ENCODE results near the gene CEP20. TPM values are rescaled to one million over a fixed set of nuclear protein-coding genes. Genes with fewer than 3 reads are reported as not detected.

CEP20 gene
- total and polyA plus RNA-seq, 4 donors, result 21.3 to 26.8 (median 24.7) TPM

DNA sequence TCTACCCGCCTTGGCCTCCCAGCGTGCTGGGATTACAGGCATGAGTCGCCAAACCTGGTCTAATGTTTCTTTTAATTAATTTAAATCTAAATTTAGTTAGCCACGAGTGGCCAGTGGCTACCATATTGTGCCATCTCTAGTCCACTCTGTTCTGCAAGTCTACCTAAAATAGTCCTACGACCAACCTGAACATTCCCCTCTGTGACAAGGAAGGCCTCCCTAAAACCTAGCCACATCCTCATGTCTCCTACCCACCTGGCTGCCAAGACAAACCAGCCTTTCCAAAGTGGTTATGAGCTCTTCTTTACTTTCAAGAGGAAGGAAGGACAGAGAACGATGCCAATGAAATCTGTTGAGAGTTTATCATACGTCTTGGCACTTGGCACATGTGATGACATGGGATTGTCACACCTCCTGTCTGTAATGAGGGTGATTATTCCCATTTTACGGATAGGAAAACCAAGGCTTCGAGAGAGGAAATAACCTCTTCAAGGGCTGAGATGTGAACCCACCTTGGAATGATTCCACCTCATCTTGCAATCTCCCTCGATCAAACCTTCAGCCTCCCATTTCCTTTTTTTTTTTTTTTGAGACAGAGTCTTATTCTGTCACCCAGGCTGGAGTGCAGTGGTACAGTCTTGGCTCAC is 51.3 kb downstream of the CEP20 start:
- peak overlapping the region; percentile 84 to 88 for H3K27ac ChIP-seq (ENCODE audit: low read depth in 1 of 2, low read length in 2 of 2)
- intact Hi-C loops (cut with DNase I), result no loop called here
- peaks cover 0 to 3% of the 10 kb centered on the region in 2 donors for H3K4me1 ChIP-seq (ENCODE audit: control insufficient read depth in 1 of 2, insufficient read depth in 2 of 2, low read length in 2 of 2)
- no peak overlapping the region for H3K4me3 ChIP-seq (ENCODE audit: low read length in 2 of 2)
- no peaks in the 10 kb centered on the region for H3K9me3 ChIP-seq (ENCODE audit: control insufficient read depth, low read length)
- H3K27me3 ChIP-seq (ENCODE audit: control insufficient read depth in 1 of 2, insufficient read depth in 2 of 2, low read length in 1 of 2), result no peaks in the 10 kb centered on the region
- no peak for ATAC-seq (ENCODE audit: low FRiP score)
- peaks cover 0 to 19% of the 10 kb centered on the region in 2 donors for H3K36me3 ChIP-seq (ENCODE audit: control insufficient read depth in 1 of 2, insufficient read depth in 2 of 2, low read length in 1 of 2)
- DNase-seq, result no peak
- 44 to 46% methylated on average over 10 of the region's 10 CpGs for WGBS, 2 donors

DNA sequence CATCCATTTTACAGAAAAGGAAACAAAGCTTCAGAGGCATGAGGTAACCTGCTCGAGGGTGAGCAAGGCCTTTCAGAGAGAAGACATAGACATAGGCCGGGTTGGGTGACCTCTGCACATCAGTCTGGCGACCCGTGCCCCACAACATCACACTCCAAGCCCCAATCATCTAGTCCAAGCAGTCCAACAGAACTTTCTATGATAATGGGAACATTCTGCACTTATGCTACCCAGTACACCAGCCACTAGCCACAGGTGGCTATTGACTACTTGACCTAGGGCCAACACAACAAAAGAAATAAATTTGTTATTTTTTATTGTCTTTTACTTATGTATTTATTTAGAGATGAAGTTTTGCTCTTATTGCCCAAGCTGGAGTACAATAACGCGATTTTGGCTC is 52.3 kb downstream of the CEP20 start:
- Histone ChIP-seq H3K9me3 (ENCODE audit: control insufficient read depth, low read length) (no peaks in the 10 kb centered on the region), H3K4me3 (ENCODE audit: low read length in 2 of 2) (no peak overlapping the region), H3K36me3 (ENCODE audit: control insufficient read depth in 1 of 2, insufficient read depth in 2 of 2, low read length in 1 of 2) (peaks cover 0 to 20% of the 10 kb centered on the region in 2 donors), H3K4me1 (ENCODE audit: control insufficient read depth in 1 of 2, insufficient read depth in 2 of 2, low read length in 2 of 2) (peaks cover 0 to 3% of the 10 kb centered on the region in 2 donors), H3K27me3 (ENCODE audit: control insufficient read depth in 1 of 2, insufficient read depth in 2 of 2, low read length in 1 of 2) (no peaks in the 10 kb centered on the region), H3K27ac (ENCODE audit: low read depth in 1 of 2, low read length in 2 of 2) (peak overlapping the region; percentile 43 to 82)
- intact Hi-C loops (cut with DNase I), result no loop called here
- DNase-seq, result no peak
- no peak for ATAC-seq (ENCODE audit: low FRiP score)
- 38 to 39% methylated on average over 6 of the region's 6 CpGs for WGBS, 2 donors

DNA sequence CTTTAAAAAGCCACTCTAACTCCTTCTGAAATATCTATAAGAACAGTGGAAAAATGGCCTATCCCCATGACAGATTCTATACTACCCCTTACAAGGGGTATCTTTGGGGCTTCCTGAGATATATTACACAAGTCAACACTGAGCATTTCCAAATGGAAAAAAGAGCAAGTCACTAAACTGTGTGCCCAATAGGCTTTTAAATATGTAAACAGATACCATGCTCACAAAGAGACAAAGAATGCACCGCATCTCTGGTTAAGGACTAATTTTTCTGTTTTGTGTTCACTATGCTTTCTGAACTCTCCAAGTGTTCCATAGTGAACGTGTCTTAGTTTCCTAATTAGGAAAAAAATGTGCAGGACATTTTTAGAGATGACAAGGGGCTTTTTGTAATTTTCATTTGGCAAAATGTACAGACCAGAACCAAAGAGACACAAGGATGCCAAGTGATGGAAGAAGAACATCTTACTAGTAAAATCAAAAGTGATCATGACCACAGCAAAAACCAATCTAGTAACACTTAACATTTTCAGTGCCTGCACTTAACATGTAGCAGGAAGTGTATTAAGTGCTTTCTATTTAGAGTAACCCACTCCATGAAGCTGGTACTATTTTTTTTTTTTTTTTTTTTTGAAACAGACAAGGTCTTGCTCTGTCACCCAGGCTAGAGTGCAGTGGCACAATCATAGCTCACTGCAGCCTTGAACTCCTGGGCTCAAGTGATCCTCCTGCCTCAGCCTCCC is 53.1 kb downstream of the CEP20 start:
- peak overlapping the region in 1 of 2 donors; percentile 44 for H3K27ac ChIP-seq (ENCODE audit: low read depth in 1 of 2, low read length in 2 of 2)
- no peak overlapping the region for H3K4me3 ChIP-seq (ENCODE audit: low read length in 2 of 2)
- WGBS, 2 donors, result 4 to 5% methylated on average over 2 of the region's 2 CpGs
- DNase-seq (no peak), ATAC-seq (ENCODE audit: low FRiP score) (no peak)
- peaks cover 0 to 21% of the 10 kb centered on the region in 2 donors for H3K36me3 ChIP-seq (ENCODE audit: control insufficient read depth in 1 of 2, insufficient read depth in 2 of 2, low read length in 1 of 2)
- H3K27me3 ChIP-seq (ENCODE audit: control insufficient read depth in 1 of 2, insufficient read depth in 2 of 2, low read length in 1 of 2), result no peaks in the 10 kb centered on the region
- H3K9me3 ChIP-seq (ENCODE audit: control insufficient read depth, low read length), result no peaks in the 10 kb centered on the region
- intact Hi-C loops (cut with DNase I), result no loop called here
- H3K4me1 ChIP-seq (ENCODE audit: control insufficient read depth in 1 of 2, insufficient read depth in 2 of 2, low read length in 2 of 2), result peaks cover 0 to 2% of the 10 kb centered on the region in 2 donors

DNA sequence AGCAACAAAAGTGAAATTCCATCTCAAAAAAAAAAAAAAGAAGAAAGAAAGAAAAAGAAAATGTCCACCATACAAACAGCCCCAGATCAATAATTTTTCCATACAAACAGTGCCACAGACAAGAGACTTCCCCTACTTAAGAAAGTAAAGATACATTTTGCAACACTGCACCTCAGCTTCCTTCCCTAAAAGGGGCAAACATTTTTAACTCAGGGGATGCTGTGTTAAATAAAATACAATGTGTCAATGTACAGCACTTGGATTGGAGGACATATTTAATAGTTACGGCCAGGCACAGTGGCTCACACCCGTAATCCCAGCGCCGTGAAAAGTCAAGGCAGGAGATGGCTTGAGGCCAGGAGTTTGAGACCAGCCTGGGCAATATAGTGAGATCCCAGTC is 53.9 kb downstream of the CEP20 start:
- ATAC-seq (ENCODE audit: low FRiP score) (no peak), DNase-seq (no peak)
- 15% methylated on average over 4 of the region's 4 CpGs for WGBS, 2 donors

DNA sequence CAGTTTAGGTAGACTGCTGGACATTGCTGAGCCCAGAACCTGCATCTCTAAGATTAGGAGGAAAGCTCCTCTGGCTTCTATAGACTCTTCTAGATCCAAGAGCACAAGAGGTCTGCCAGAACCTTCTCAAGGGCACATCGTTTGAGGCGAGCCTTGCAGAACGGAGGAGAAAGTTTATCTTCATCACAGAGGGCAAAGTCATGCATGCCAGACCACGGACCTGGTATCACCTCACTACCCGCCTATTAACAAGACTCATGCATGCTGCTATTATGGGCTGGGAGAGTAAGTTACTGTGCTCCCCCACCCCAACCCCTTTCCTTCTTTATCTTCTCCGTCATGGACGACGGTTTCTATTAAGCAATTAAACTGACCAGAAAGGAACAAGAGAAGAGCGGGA is 54.9 kb downstream of the CEP20 start:
- no peaks in the 10 kb centered on the region for H3K27me3 ChIP-seq (ENCODE audit: control insufficient read depth in 1 of 2, insufficient read depth in 2 of 2, low read length in 1 of 2)
- no peaks in the 10 kb centered on the region for H3K9me3 ChIP-seq (ENCODE audit: control insufficient read depth, low read length)
- peak overlapping the region; percentile 89 to 93 for H3K27ac ChIP-seq (ENCODE audit: low read depth in 1 of 2, low read length in 2 of 2)
- H3K4me3 ChIP-seq (ENCODE audit: low read length in 2 of 2), result no peak overlapping the region
- ATAC-seq (ENCODE audit: low FRiP score), result no peak
- WGBS, 2 donors, result 9 to 12% methylated on average over 9 of the region's 9 CpGs
- intact Hi-C loops (cut with DNase I), result no loop called here
- H3K36me3 ChIP-seq (ENCODE audit: control insufficient read depth in 1 of 2, insufficient read depth in 2 of 2, low read length in 1 of 2), result peaks cover 0 to 21% of the 10 kb centered on the region in 2 donors
- no peak for DNase-seq
- H3K4me1 ChIP-seq (ENCODE audit: control insufficient read depth in 1 of 2, insufficient read depth in 2 of 2, low read length in 2 of 2), result peaks cover 0 to 3% of the 10 kb centered on the region in 2 donors

More for the DNA sequence above, 53.9 kb downstream of the CEP20 start:
- Histone ChIP-seq H3K27me3 (ENCODE audit: control insufficient read depth in 1 of 2, insufficient read depth in 2 of 2, low read length in 1 of 2) (no peaks in the 10 kb centered on the region), H3K36me3 (ENCODE audit: control insufficient read depth in 1 of 2, insufficient read depth in 2 of 2, low read length in 1 of 2) (peaks cover 0 to 21% of the 10 kb centered on the region in 2 donors), H3K4me1 (ENCODE audit: control insufficient read depth in 1 of 2, insufficient read depth in 2 of 2, low read length in 2 of 2) (peaks cover 0 to 3% of the 10 kb centered on the region in 2 donors), H3K4me3 (ENCODE audit: low read length in 2 of 2) (no peak overlapping the region), H3K27ac (ENCODE audit: low read depth in 1 of 2, low read length in 2 of 2) (peak overlapping the region; percentile 44 to 72), H3K9me3 (ENCODE audit: control insufficient read depth, low read length) (no peaks in the 10 kb centered on the region)
- intact Hi-C loops (cut with DNase I), result no loop called here

DNA sequence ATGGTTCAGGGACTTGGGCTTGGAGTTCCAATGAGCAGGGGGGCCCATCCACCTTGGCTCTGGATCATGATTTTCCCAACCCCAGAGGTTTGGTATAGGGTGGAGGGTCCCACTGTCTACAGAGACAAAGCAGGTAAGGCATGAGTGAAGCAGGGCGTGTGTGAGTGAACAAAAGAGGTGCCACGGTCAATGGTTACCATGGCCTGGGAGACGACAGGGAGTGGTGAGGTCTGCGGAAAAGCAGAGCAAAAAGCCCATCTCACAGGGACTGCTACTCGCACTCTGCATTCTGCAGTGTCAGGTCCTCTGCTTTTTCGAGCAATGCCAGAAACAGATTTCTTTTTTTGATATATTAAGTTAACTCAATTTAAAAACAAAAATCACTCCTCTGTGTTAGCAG is 56.2 kb downstream of the CEP20 start:
- H3K4me3 ChIP-seq (ENCODE audit: low read length in 2 of 2), result no peak overlapping the region
- WGBS, 2 donors, result 51 to 58% methylated on average over 6 of the region's 6 CpGs
- H3K36me3 ChIP-seq (ENCODE audit: control insufficient read depth in 1 of 2, insufficient read depth in 2 of 2, low read length in 1 of 2), result peaks cover 0 to 14% of the 10 kb centered on the region in 2 donors
- H3K27me3 ChIP-seq (ENCODE audit: control insufficient read depth in 1 of 2, insufficient read depth in 2 of 2, low read length in 1 of 2), result no peaks in the 10 kb centered on the region
- no peak for DNase-seq
- H3K9me3 ChIP-seq (ENCODE audit: control insufficient read depth, low read length), result no peaks in the 10 kb centered on the region
- H3K27ac ChIP-seq (ENCODE audit: low read depth in 1 of 2, low read length in 2 of 2), result peak overlapping the region; percentile 77 to 89
- ATAC-seq (ENCODE audit: low FRiP score), result no peak
- intact Hi-C loops (cut with DNase I), result no loop called here
- peaks cover 0 to 6% of the 10 kb centered on the region in 2 donors for H3K4me1 ChIP-seq (ENCODE audit: control insufficient read depth in 1 of 2, insufficient read depth in 2 of 2, low read length in 2 of 2)

DNA sequence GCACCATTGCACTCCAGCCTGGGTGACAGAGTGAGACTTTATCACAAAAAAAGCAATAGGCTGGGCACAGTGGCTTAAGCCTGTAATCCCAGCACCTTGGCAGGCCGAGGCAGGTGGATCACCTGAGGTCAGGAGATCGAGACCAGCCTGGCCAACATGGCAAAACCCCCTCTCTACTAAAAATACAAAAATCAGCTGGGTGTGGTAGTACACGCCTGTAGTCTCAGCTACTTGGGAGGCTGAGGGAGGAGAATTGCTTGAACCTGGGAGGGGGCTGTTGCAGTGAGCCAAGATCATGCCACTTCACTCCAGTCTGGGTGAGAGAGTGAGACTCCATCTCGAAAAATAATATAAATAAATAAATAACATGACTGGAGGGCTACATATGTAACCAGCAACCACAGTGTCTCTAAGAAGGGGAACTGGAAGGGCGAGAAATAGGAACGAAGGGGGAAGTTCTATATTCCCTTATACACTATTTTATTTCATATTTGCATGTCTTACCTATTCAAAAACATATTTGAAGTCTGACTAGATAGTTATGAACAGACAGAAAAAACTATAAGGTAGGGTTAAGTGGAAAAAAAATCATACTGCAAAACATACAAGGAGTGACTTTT is 57.5 kb downstream of the CEP20 start:
- intact Hi-C loops (cut with DNase I), result no loop called here
- 33 to 37% methylated on average over 6 of the region's 6 CpGs for WGBS, 2 donors
- H3K36me3 ChIP-seq (ENCODE audit: control insufficient read depth in 1 of 2, insufficient read depth in 2 of 2, low read length in 1 of 2), result peaks cover 0 to 10% of the 10 kb centered on the region in 2 donors

DNA sequence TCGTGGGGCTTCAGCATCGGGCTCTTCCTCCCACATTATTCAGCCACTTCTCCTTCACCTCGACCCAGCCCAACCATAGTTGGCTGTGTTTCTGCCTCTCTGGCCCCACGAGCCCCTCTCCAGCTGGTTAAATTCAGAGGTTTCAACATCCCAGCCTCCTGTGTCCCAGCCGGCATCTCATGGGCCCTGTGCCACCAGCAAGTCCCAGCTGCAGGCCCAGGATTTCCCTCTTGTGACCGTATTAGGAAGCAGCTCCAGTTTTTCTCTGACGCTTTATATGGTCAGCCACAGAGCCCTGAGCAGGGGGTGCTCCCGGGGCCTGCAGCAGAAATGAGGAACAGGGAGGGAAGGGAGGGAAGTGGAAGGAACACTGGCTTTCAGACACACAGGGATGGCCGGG is 58.9 kb downstream of the CEP20 start:
- intact Hi-C loops (cut with DNase I), result no loop called here
- H3K27ac ChIP-seq (ENCODE audit: low read depth in 1 of 2, low read length in 2 of 2), result peak overlapping the region; percentile 34 to 85

More for the DNA sequence above, 57.5 kb downstream of the CEP20 start:
- no peak for DNase-seq
- no peaks in the 10 kb centered on the region for H3K27me3 ChIP-seq (ENCODE audit: control insufficient read depth in 1 of 2, insufficient read depth in 2 of 2, low read length in 1 of 2)
- H3K27ac ChIP-seq (ENCODE audit: low read depth in 1 of 2, low read length in 2 of 2), result peak overlapping the region; percentile 11 to 89
- no peaks in the 10 kb centered on the region for H3K9me3 ChIP-seq (ENCODE audit: control insufficient read depth, low read length)
- ATAC-seq (ENCODE audit: low FRiP score), result no peak
- no peak overlapping the region for H3K4me3 ChIP-seq (ENCODE audit: low read length in 2 of 2)
- peaks cover 0 to 6% of the 10 kb centered on the region in 2 donors for H3K4me1 ChIP-seq (ENCODE audit: control insufficient read depth in 1 of 2, insufficient read depth in 2 of 2, low read length in 2 of 2)

More for the DNA sequence above, 58.9 kb downstream of the CEP20 start:
- ATAC-seq (ENCODE audit: low FRiP score), result peak; percentile 84
- Histone ChIP-seq H3K9me3 (ENCODE audit: control insufficient read depth, low read length) (no peaks in the 10 kb centered on the region), H3K36me3 (ENCODE audit: control insufficient read depth in 1 of 2, insufficient read depth in 2 of 2, low read length in 1 of 2) (peaks cover 0 to 10% of the 10 kb centered on the region in 2 donors), H3K4me3 (ENCODE audit: low read length in 2 of 2) (no peak overlapping the region), H3K27me3 (ENCODE audit: control insufficient read depth in 1 of 2, insufficient read depth in 2 of 2, low read length in 1 of 2) (no peaks in the 10 kb centered on the region), H3K4me1 (ENCODE audit: control insufficient read depth in 1 of 2, insufficient read depth in 2 of 2, low read length in 2 of 2) (peaks cover 0 to 9% of the 10 kb centered on the region in 2 donors)
- peak; percentile 89 for DNase-seq
- 1 to 2% methylated on average over 9 of the region's 9 CpGs for WGBS, 2 donors
